H1 (cell line): ENCODE results near the gene TBCD.

Experiments
- ATF2 ChIP-seq: IDR thresholded peaks from 2 replicates; pipeline ENCODE4 v1.6.1; 2012; ENCODE audit warnings: low read length, inconsistent platforms
- CREB1 ChIP-seq: IDR thresholded peaks from 2 replicates; pipeline ENCODE4 v1.6.1; 2012; ENCODE audit warnings: inconsistent platforms
- CTBP2 ChIP-seq: IDR thresholded peaks from 2 replicates; pipeline ENCODE4 v1.7.0; 2011; ENCODE audit warnings: borderline replicate concordance, mild to moderate bottlenecking, moderate library complexity, mixed read lengths, low read length; ENCODE audit not compliant: insufficient read depth, insufficient read length
- HDAC2 ChIP-seq, 2 experiments: fragments of 300-600 bp in 1 of 2; sonication (generic) in 1 of 2; IDR thresholded peaks; 2 replicates each; pipeline ENCODE4 v1.6.1; 2011 to 2012; ENCODE audit warnings: low read depth in 2 of 2, low read length in 2 of 2, mild to moderate bottlenecking in 2 of 2, moderate library complexity in 2 of 2, borderline replicate concordance in 1 of 2, inconsistent platforms in 1 of 2
- NRF1 ChIP-seq: IDR thresholded peaks from 2 replicates; pipeline ENCODE4 v1.6.1; 2011; ENCODE audit warnings: mild to moderate bottlenecking, low read depth, low read length, improper control_type of control experiment
- POLR2A ChIP-seq, 2 experiments: IDR thresholded peaks; 1 replicate in 1 of 2; 2 replicates in 1 of 2; pipeline ENCODE4 v1.6.1; 2011; ENCODE audit warnings: low read depth in 2 of 2, low read length in 2 of 2, mild to moderate bottlenecking in 2 of 2; ENCODE audit errors: control extremely low read depth in 1 of 2
- POLR2AphosphoS5 ChIP-seq: IDR thresholded peaks from 2 replicates; pipeline ENCODE4 v1.6.1; 2011; ENCODE audit warnings: low read depth, low read length
- SP1 ChIP-seq: IDR thresholded peaks from 2 replicates; pipeline ENCODE4 v1.6.1; 2011; ENCODE audit warnings: low read depth, low read length
- TBP ChIP-seq: IDR thresholded peaks from 2 replicates; pipeline ENCODE4 v1.6.1; 2011; ENCODE audit warnings: low read depth, low read length, improper control_type of control experiment
- TF ChIP-seq, protein P1 (sequence below), 3 experiments: IDR thresholded peaks; 1 replicate in 2 of 3; 2 replicates in 1 of 3; pipeline versions ENCODE4 v1.5.1 to v1.6.1; 2011; ENCODE audit warnings: low read length in 3 of 3, mild to moderate bottlenecking in 3 of 3, inconsistent platforms in 2 of 3, low read depth in 1 of 3, moderate library complexity in 1 of 3; ENCODE audit not compliant: insufficient read depth in 1 of 3; ENCODE audit errors: control extremely low read depth in 1 of 3
- TF ChIP-seq, protein P2 (sequence below): IDR thresholded peaks from 2 replicates; pipeline ENCODE4 v1.6.1; 2012; ENCODE audit warnings: inconsistent platforms

DNA sequence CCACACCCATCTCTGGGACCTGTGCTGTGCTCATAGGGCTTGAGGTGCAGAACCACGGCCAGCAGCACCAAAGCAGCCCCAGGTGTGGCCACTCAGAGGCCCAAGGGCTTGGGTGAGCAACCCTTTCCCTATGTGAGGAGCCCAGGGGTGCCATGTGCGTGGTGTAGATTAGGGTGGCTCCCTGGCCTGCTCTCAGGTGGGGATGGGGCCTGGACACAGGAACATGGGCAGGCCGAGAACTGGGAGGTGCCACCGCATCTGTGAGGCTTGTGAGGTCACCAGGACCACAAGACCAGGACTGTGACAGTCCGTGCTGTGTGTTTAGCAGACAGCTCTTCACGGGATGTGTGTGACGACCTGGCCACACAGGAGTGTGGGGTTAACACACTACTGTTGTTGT lies 191.5 kb downstream of the TBCD start:
- TF ChIP-seq, protein P1, sequence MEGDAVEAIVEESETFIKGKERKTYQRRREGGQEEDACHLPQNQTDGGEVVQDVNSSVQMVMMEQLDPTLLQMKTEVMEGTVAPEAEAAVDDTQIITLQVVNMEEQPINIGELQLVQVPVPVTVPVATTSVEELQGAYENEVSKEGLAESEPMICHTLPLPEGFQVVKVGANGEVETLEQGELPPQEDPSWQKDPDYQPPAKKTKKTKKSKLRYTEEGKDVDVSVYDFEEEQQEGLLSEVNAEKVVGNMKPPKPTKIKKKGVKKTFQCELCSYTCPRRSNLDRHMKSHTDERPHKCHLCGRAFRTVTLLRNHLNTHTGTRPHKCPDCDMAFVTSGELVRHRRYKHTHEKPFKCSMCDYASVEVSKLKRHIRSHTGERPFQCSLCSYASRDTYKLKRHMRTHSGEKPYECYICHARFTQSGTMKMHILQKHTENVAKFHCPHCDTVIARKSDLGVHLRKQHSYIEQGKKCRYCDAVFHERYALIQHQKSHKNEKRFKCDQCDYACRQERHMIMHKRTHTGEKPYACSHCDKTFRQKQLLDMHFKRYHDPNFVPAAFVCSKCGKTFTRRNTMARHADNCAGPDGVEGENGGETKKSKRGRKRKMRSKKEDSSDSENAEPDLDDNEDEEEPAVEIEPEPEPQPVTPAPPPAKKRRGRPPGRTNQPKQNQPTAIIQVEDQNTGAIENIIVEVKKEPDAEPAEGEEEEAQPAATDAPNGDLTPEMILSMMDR (IDR thresholded peaks at IDR 0.05; ENCODE audit: control extremely low read depth in 1 of 3, insufficient read depth in 1 of 3, low read depth in 1 of 3, low read length in 3 of 3): no peak
- TF ChIP-seq POLR2AphosphoS5 (no peak; the same call in 1 of the 2 replicates), HDAC2 (IDR thresholded peaks at IDR 0.05; ENCODE audit: borderline replicate concordance in 1 of 2, low read depth in 2 of 2, low read length in 2 of 2) (no peak), NRF1 (no peak), ATF2 (no peak), CREB1 (no peak), SP1 (no peak), POLR2A (IDR thresholded peaks at IDR 0.05; ENCODE audit: control extremely low read depth in 1 of 2, low read depth in 2 of 2, low read length in 2 of 2) (no peak), TBP (no peak), CTBP2 (no peak)
- TF ChIP-seq, protein P2, sequence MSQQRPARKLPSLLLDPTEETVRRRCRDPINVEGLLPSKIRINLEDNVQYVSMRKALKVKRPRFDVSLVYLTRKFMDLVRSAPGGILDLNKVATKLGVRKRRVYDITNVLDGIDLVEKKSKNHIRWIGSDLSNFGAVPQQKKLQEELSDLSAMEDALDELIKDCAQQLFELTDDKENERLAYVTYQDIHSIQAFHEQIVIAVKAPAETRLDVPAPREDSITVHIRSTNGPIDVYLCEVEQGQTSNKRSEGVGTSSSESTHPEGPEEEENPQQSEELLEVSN: no peak
